Hippocampal formation (tissue), 2 donors: ENCODE data around the gene C6orf89.

Experiments
- DNase-seq, 2 donors: peaks; one replicate each; lab custom pipeline; 2025; lab: John Stamatoyannopoulos, UW

Gene C6orf89

GRCh38 chr6:36852481-36853147 lies 33.1 kb upstream of the C6orf89 start:
- DNase-seq, result no peak

GRCh38 chr6:36853325-36853724 lies 32.4 kb upstream of the C6orf89 start:
- DNase-seq, result peak in 1 of 2 donors; percentile 12

GRCh38 chr6:36855750-36856149 lies 30.0 kb upstream of the C6orf89 start:
- DNase-seq, result no peak

GRCh38 chr6:36856277-36856676 lies 29.5 kb upstream of the C6orf89 start:
- no peak for DNase-seq

GRCh38 chr6:36857325-36857724 lies 28.4 kb upstream of the C6orf89 start:
- no peak for DNase-seq

GRCh38 chr6:36858407-36858981 lies 27.3 kb upstream of the C6orf89 start:
- no peak for DNase-seq

- no peak for DNase-seq
Measured at GRCh38 chr6:36860126-36860525, 25.6 kb upstream of the C6orf89 start.

- no peak for DNase-seq
Measured at GRCh38 chr6:36862164-36862847, 23.4 kb upstream of the C6orf89 start.

- no peak for DNase-seq
Measured at GRCh38 chr6:36862848-36863382, 22.8 kb upstream of the C6orf89 start.

GRCh38 chr6:36863670-36864540 lies 21.8 kb upstream of the C6orf89 start:
- no peak for DNase-seq

- DNase-seq, result no peak
Measured at GRCh38 chr6:36865835-36866234, 19.9 kb upstream of the C6orf89 start.

- no peak for DNase-seq
Measured at GRCh38 chr6:36867471-36868224, 18.1 kb upstream of the C6orf89 start.

GRCh38 chr6:36871686-36872085 lies 14.1 kb upstream of the C6orf89 start:
- DNase-seq, result no peak

GRCh38 chr6:36873115-36873514 lies 12.6 kb upstream of the C6orf89 start:
- no peak for DNase-seq

- DNase-seq, result no peak
Measured at GRCh38 chr6:36873612-36874442, 11.9 kb upstream of the C6orf89 start.

- DNase-seq, result peak; percentile 77 to 91
Measured at GRCh38 chr6:36874443-36875249, 11.1 kb upstream of the C6orf89 start, which contains the start of gene PPIL1. Gene PPIL1, minus strand, starts transcription at chr6:36874803. Its CDS starts 31 bp downstream, at chr6:36874772.

- no peak for DNase-seq
Measured at GRCh38 chr6:36875250-36875633, 10.5 kb upstream of the C6orf89 start.

- DNase-seq, result no peak
Measured at GRCh38 chr6:36884610-36885009, 1.1 kb upstream of the C6orf89 start.

GRCh38 chr6:36886950-36887618 lies 1.3 kb downstream of the C6orf89 start:
- no peak for DNase-seq
